H9 (cell line): ENCODE results near the gene GPR155. TPM values are rescaled to one million over a fixed set of nuclear protein-coding genes. Genes with fewer than 3 reads are reported as not detected.
A peak's percentile ranks its signal among the peaks of the same experiment; 100 is the strongest.

Source experiments
- DNase-seq: peaks from one replicate; pipeline ENCODE4 v3.0.0-alpha.2; 2017
- H2AFZ ChIP-seq: one replicate; pipeline ENCODE4 v1.6.1; 2013; ENCODE audit warnings: mild to moderate bottlenecking, low read length, control low read depth, moderate library complexity
- H2AK5ac ChIP-seq: 2 replicates; pipeline ENCODE4 v1.6.1; 2013; ENCODE audit warnings: low read length, control low read depth, mixed read lengths; ENCODE audit not compliant: insufficient read length
- H2BK120ac ChIP-seq: one replicate; pipeline ENCODE4 v1.6.1; 2013; ENCODE audit warnings: low read depth, mild to moderate bottlenecking, low read length, control low read depth, inconsistent platforms; ENCODE audit not compliant: poor library complexity, severe bottlenecking
- H2BK12ac ChIP-seq: 2 replicates; pipeline ENCODE4 v1.6.1; 2013; ENCODE audit warnings: low read length, control low read depth, mixed read lengths, low read depth; ENCODE audit not compliant: insufficient read length
- H2BK15ac ChIP-seq: 2 replicates; pipeline ENCODE4 v1.6.1; 2013; ENCODE audit warnings: low read depth, low read length, control low read depth
- H2BK20ac ChIP-seq: one replicate; pipeline ENCODE4 v1.6.1; 2013; ENCODE audit warnings: low read depth, mild to moderate bottlenecking, low read length, control low read depth, inconsistent platforms; ENCODE audit not compliant: poor library complexity, severe bottlenecking
- H2BK5ac ChIP-seq: 2 replicates; pipeline ENCODE4 v1.6.1; 2013; ENCODE audit warnings: low read length, control low read depth, mixed read lengths; ENCODE audit not compliant: insufficient read length
- H3K14ac ChIP-seq: 2 replicates; pipeline ENCODE4 v1.6.1; 2013; ENCODE audit warnings: low read length, control low read depth; ENCODE audit not compliant: insufficient read depth
- H3K18ac ChIP-seq: 2 replicates; pipeline ENCODE4 v1.6.1; 2013; ENCODE audit warnings: low read depth, mild to moderate bottlenecking, mixed read lengths, low read length, control low read depth; ENCODE audit not compliant: insufficient read length
- H3K23ac ChIP-seq: 2 replicates; pipeline ENCODE4 v1.6.1; 2013; ENCODE audit warnings: low read length, control low read depth, mixed read lengths, low read depth; ENCODE audit not compliant: insufficient read length
- H3K23me2 ChIP-seq: 2 replicates; pipeline ENCODE4 v1.6.1; 2013; ENCODE audit warnings: low read depth, mild to moderate bottlenecking, mixed read lengths, low read length, control low read depth; ENCODE audit not compliant: insufficient read length, poor library complexity, severe bottlenecking
- H3K27ac ChIP-seq: 2 replicates; pipeline ENCODE4 v1.5.1; 2013; ENCODE audit warnings: low read length, control low read depth, mixed read lengths, low read depth; ENCODE audit not compliant: insufficient read length
- H3K27me3 ChIP-seq: 2 replicates; pipeline ENCODE4 v1.6.1; 2013; ENCODE audit warnings: low read length, control low read depth, inconsistent platforms; ENCODE audit not compliant: insufficient read depth
- H3K4ac ChIP-seq: 2 replicates; pipeline ENCODE4 v1.6.1; 2013; ENCODE audit warnings: low read depth, mild to moderate bottlenecking, control low read depth, inconsistent platforms, low read length, moderate library complexity
- H3K4me1 ChIP-seq: 2 replicates; pipeline ENCODE4 v1.6.1; 2013; ENCODE audit warnings: low read length, control low read depth, inconsistent platforms; ENCODE audit not compliant: insufficient read depth
- H3K4me2 ChIP-seq: 2 replicates; pipeline ENCODE4 v1.6.1; 2013; ENCODE audit warnings: low read length, control low read depth, mixed read lengths; ENCODE audit not compliant: insufficient read length, insufficient read depth
- H3K56ac ChIP-seq: 2 replicates; pipeline ENCODE4 v1.6.1; 2013; ENCODE audit warnings: low read depth, mild to moderate bottlenecking, mixed read lengths, low read length, control low read depth; ENCODE audit not compliant: insufficient read length
- H3K79me1 ChIP-seq: 2 replicates; pipeline ENCODE4 v1.6.1; 2013; ENCODE audit warnings: low read depth, mild to moderate bottlenecking, moderate library complexity, low read length, control low read depth, inconsistent platforms; ENCODE audit not compliant: insufficient read depth, poor library complexity, severe bottlenecking
- H3K79me2 ChIP-seq: 2 replicates; pipeline ENCODE4 v1.6.1; 2013; ENCODE audit warnings: low read length, control low read depth, inconsistent platforms; ENCODE audit not compliant: insufficient read depth
- H3K9ac ChIP-seq: 2 replicates; pipeline ENCODE4 v1.6.1; 2013; ENCODE audit warnings: low read length, control low read depth, mixed read lengths; ENCODE audit not compliant: insufficient read length; ENCODE audit errors: extremely low read depth
- H3K9me3 ChIP-seq: one replicate; pipeline ENCODE4 v1.6.1; 2013; ENCODE audit warnings: low read depth, low read length, inconsistent platforms; ENCODE audit not compliant: control insufficient read depth
- H3T11ph ChIP-seq: one replicate; pipeline ENCODE4 v1.6.1; 2013; ENCODE audit warnings: mild to moderate bottlenecking, low read length, control low read depth, inconsistent platforms
- H4K20me1 ChIP-seq: one replicate; pipeline ENCODE4 v1.6.1; 2013; ENCODE audit not compliant: control insufficient read depth, insufficient read length, insufficient read depth
- H4K5ac ChIP-seq: 2 replicates; pipeline ENCODE4 v1.6.1; 2013; ENCODE audit warnings: low read depth, mild to moderate bottlenecking, mixed read lengths, low read length, control low read depth; ENCODE audit not compliant: insufficient read length
- H4K8ac ChIP-seq: replicated peaks from 2 replicates; pipeline ENCODE4 v1.6.1; 2013; ENCODE audit warnings: low read length, control low read depth, mixed read lengths, low read depth; ENCODE audit not compliant: insufficient read length
- H4K91ac ChIP-seq: 2 replicates; pipeline ENCODE4 v1.6.1; 2013; ENCODE audit warnings: low read depth, mild to moderate bottlenecking, moderate library complexity, mixed read lengths, low read length, control low read depth; ENCODE audit not compliant: insufficient read length
- H3K27ac Mint-ChIP-seq, 3 experiments: 2 replicates in 2 of 3; 3 replicates in 1 of 3; pipeline ENCODE4 v1.8.0; 2020 to 2021; ENCODE audit warnings: mixed read lengths in 3 of 3, mild to moderate bottlenecking in 1 of 3, moderate library complexity in 1 of 3
- H3K27me3 Mint-ChIP-seq: 2 replicates; pipeline ENCODE4 v1.8.0; 2021; ENCODE audit warnings: low read depth, mild to moderate bottlenecking, moderate library complexity, mixed read lengths
- H3K36me3 Mint-ChIP-seq, 3 experiments: 2 replicates in 2 of 3; 3 replicates in 1 of 3; pipeline ENCODE4 v1.8.0; 2020 to 2021; ENCODE audit warnings: low read depth in 3 of 3, mixed read lengths in 3 of 3; ENCODE audit not compliant: insufficient read depth in 1 of 3
- H3K4me1 Mint-ChIP-seq, 2 experiments: 2 replicates each; pipeline ENCODE4 v1.8.0; 2020; ENCODE audit warnings: mixed read lengths in 2 of 2
- H3K4me3 Mint-ChIP-seq, 2 experiments: 2 replicates in 1 of 2; 3 replicates in 1 of 2; pipeline ENCODE4 v1.8.0; 2020 to 2021; ENCODE audit warnings: mild to moderate bottlenecking in 2 of 2, mixed read lengths in 2 of 2, moderate library complexity in 1 of 2
- H3K9me3 Mint-ChIP-seq, 2 experiments: 2 replicates in 1 of 2; 3 replicates in 1 of 2; pipeline ENCODE4 v1.8.0; 2020; ENCODE audit warnings: mild to moderate bottlenecking in 2 of 2, mixed read lengths in 2 of 2, moderate library complexity in 1 of 2
- WGBS: extraction: QIAGEN DNeasy Blood & Tissue Kit; methylation state at CpG from one replicate; pipeline ENCODE4 v1.1.7; 2013; ENCODE audit warnings: missing lambda C conversion rate, low lambda C conversion rate, mixed read lengths; ENCODE audit not compliant: insufficient read length; ENCODE audit errors: extremely low coverage; 5-methylcytosine and 5-hydroxymethylcytosine counted together
- total RNA-seq: library from RNA; stranded (reverse); gene quantifications from 2 replicates; pipeline ENCODE4 v1.2.1, GENCODE V29; 2021
- TF ChIP-seq, protein P1 (sequence below): fragments of 200-600 bp; sonication (generic); conservative IDR thresholded peaks from 3 replicates; pipeline ENCODE4 v1.8.0; 2021; ENCODE audit warnings: antibody characterized with exemption, mild to moderate bottlenecking

GPR155 gene
- total RNA-seq, 1 experiment from 2014 or later: 0.35 TPM

DNA sequence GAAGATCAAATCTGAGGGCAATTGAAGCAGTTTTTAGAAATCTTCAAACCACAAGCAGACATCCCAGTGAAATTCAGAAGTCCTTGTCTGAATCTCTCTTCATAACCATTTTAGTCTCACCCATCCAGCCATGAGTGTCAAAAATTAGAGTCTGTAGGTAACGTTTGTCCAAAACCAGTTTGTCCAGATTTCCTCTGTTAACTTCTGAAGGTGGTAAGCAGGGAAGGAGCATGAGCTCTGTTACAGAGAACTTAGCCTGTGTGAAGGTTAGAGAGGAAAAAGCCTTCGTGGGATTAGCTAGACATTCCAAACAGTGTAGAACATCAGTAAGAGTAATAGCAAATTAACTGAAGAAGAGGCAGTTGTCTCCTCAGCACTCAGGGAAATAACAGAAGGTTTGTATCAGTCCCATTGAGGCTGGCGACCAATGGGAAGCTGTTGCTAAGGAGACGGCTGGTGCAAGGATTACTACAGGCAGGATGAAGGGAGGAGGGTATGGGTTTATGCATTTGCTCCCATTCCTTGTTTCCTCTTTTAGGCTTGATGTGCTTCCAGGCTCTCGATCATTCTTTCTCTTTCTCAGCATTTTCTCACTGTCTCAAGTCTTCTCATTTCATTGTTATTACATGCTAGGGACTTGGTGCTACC is 8.7 kb upstream of the GPR155 start:
- no peaks in the 10 kb centered on the region for H3K9me3 ChIP-seq
- no peak overlapping the region for H3K4me2 ChIP-seq
- H3K36me3 Mint-ChIP-seq: no peaks in the 10 kb centered on the region
- no CpG with 5 or more reads among the region's 5 CpGs for WGBS
- H3T11ph ChIP-seq: no peak overlapping the region
- H3K56ac ChIP-seq: no peak overlapping the region
- H3K4me3 Mint-ChIP-seq: no peak overlapping the region
- H2AFZ ChIP-seq: no peak overlapping the region
- peak; percentile 35 for DNase-seq
- no peaks in the 10 kb centered on the region for H4K20me1 ChIP-seq
- no peak overlapping the region for H3K18ac ChIP-seq
- no peaks in the 10 kb centered on the region; the same call in 1 of the 2 replicates for H3K4me1 ChIP-seq
- H4K8ac ChIP-seq: no peak overlapping the region
- H2BK120ac ChIP-seq: no peak overlapping the region
- no peaks in the 10 kb centered on the region for H3K79me1 ChIP-seq
- peaks cover 10% of the 10 kb centered on the region in 2 experiments for H3K4me1 Mint-ChIP-seq
- no peak overlapping the region for H2BK12ac ChIP-seq
- H3K23ac ChIP-seq: no peak overlapping the region
- H3K9me3 Mint-ChIP-seq: no peaks in the 10 kb centered on the region
- H2BK15ac ChIP-seq: no peak overlapping the region
- H3K23me2 ChIP-seq: no peaks in the 10 kb centered on the region
- TF ChIP-seq, protein P1, sequence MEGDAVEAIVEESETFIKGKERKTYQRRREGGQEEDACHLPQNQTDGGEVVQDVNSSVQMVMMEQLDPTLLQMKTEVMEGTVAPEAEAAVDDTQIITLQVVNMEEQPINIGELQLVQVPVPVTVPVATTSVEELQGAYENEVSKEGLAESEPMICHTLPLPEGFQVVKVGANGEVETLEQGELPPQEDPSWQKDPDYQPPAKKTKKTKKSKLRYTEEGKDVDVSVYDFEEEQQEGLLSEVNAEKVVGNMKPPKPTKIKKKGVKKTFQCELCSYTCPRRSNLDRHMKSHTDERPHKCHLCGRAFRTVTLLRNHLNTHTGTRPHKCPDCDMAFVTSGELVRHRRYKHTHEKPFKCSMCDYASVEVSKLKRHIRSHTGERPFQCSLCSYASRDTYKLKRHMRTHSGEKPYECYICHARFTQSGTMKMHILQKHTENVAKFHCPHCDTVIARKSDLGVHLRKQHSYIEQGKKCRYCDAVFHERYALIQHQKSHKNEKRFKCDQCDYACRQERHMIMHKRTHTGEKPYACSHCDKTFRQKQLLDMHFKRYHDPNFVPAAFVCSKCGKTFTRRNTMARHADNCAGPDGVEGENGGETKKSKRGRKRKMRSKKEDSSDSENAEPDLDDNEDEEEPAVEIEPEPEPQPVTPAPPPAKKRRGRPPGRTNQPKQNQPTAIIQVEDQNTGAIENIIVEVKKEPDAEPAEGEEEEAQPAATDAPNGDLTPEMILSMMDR: no peak
- no peak overlapping the region for H2BK5ac ChIP-seq
- H3K4ac ChIP-seq: no peak overlapping the region
- no peaks in the 10 kb centered on the region for H3K27me3 ChIP-seq
- no peak overlapping the region for H2BK20ac ChIP-seq
- no peak overlapping the region for H3K14ac ChIP-seq
- no peak overlapping the region for H3K27ac ChIP-seq
- no peak overlapping the region for H4K5ac ChIP-seq
- no peaks in the 10 kb centered on the region for H3K79me2 ChIP-seq
- no peak overlapping the region for H2AK5ac ChIP-seq
- no peak overlapping the region for H3K9ac ChIP-seq
- no peak overlapping the region for H3K27ac Mint-ChIP-seq
- peaks cover 12% of the 10 kb centered on the region for H3K27me3 Mint-ChIP-seq
- H4K91ac ChIP-seq: no peak overlapping the region
